SK-N-SH (cell line): ENCODE measurements around the gene HIF1AN. TPM values are rescaled to one million over a fixed set of nuclear protein-coding genes. Genes with fewer than 3 reads are reported as not detected.

ENCODE experiments used
- CTCF ChIA-PET: fragments of 300-600, 350-600 bp; formaldehyde crosslinking; extraction: SDS; loops from one replicate; lab custom pipeline; 2021; lab: Yijun Ruan, JAX
- POLR2A ChIA-PET: fragments of 350-600 bp; sonication (Branson Sonifier 250); formaldehyde crosslinking; extraction: SDS; loops from one replicate; lab custom pipeline; 2020; ENCODE audit warnings: antibody characterized with exemption, inconsistent platforms; lab: Yijun Ruan, JAX
- DNase-seq: peaks from one replicate; pipeline ENCODE4 v3.0.0; 2012
- H2AFZ ChIP-seq: fragments of 200-600 bp; sonication (generic); 2 replicates; pipeline ENCODE4 v1.8.1; 2016; ENCODE audit warnings: antibody characterized with exemption, mild to moderate bottlenecking, low read depth
- H3F3A ChIP-seq: fragments of 200-600 bp; sonication (generic); replicated peaks from 2 replicates; pipeline ENCODE3; 2016; ENCODE audit warnings: antibody characterized with exemption, mild to moderate bottlenecking; ENCODE audit not compliant: insufficient read depth
- H3K27ac ChIP-seq, 2 experiments: fragments of 200-500 bp in 1 of 2; fragments of 200-600 bp in 1 of 2; sonication (Bioruptor generic) in 1 of 2; sonication (generic), shearing (Covaris generic) in 1 of 2; 2 replicates each; pipeline versions ENCODE4 v1.5.1 to v1.6.1; 2014 to 2016; ENCODE audit warnings: low read depth in 2 of 2, inconsistent platforms in 1 of 2, low read length in 1 of 2, mild to moderate bottlenecking in 1 of 2, mixed read lengths in 1 of 2
- H3K27me3 ChIP-seq: fragments of 200-600 bp; sonication (generic), shearing (Covaris generic); 2 replicates; pipeline ENCODE4 v1.6.1; 2016; ENCODE audit warnings: mixed run types; ENCODE audit not compliant: insufficient read depth
- H3K36me3 ChIP-seq, 2 experiments: fragments of 200-500 bp in 1 of 2; fragments of 200-600 bp in 1 of 2; sonication (Bioruptor generic) in 1 of 2; sonication (generic) in 1 of 2; replicated peaks in 1 of 2; 2 replicates each; pipeline versions ENCODE3 to v1.5.1; 2014 to 2016; ENCODE audit warnings: low read length in 1 of 2, mild to moderate bottlenecking in 1 of 2; ENCODE audit not compliant: insufficient read depth in 2 of 2, control insufficient read depth in 1 of 2
- H3K4me1 ChIP-seq, 2 experiments: fragments of 200-500 bp in 1 of 2; fragments of 200-600 bp in 1 of 2; sonication (Bioruptor generic) in 1 of 2; sonication (generic), shearing (Covaris generic) in 1 of 2; 2 replicates each; pipeline versions ENCODE4 v1.5.1 to v1.6.1; 2014 to 2016; ENCODE audit warnings: low read depth in 1 of 2, low read length in 1 of 2, mixed run types in 1 of 2; ENCODE audit not compliant: insufficient read depth in 2 of 2, control insufficient read depth in 1 of 2
- H3K4me2 ChIP-seq: fragments of 200-600 bp; sonication (generic), shearing (Covaris generic); 2 replicates; pipeline ENCODE4 v1.6.1; 2017; ENCODE audit warnings: mixed run types
- H3K4me3 ChIP-seq, 2 experiments: fragments of 200-500 bp in 1 of 2; fragments of 200-600 bp in 1 of 2; sonication (Bioruptor generic) in 1 of 2; sonication (generic), shearing (Covaris generic) in 1 of 2; 2 replicates each; pipeline versions ENCODE4 v1.5.1 to v1.8.1; 2014 to 2016; ENCODE audit warnings: low read depth in 2 of 2, inconsistent platforms in 1 of 2, low read length in 1 of 2, mild to moderate bottlenecking in 1 of 2, mixed read lengths in 1 of 2, moderate library complexity in 1 of 2
- H3K79me2 ChIP-seq: fragments of 200-600 bp; sonication (generic); 2 replicates; pipeline ENCODE4 v1.8.1; 2017; ENCODE audit warnings: mild to moderate bottlenecking; ENCODE audit not compliant: insufficient read depth
- H3K9ac ChIP-seq: fragments of 200-600 bp; sonication (generic); 2 replicates; pipeline ENCODE4 v1.6.1; 2017; ENCODE audit warnings: mixed run types
- H3K9me2 ChIP-seq: fragments of 200-600 bp; sonication (generic); 2 replicates; pipeline ENCODE4 v1.6.1; 2017; ENCODE audit warnings: mixed run types
- H3K9me3 ChIP-seq: fragments of 200-600 bp; sonication (generic); 2 replicates; pipeline ENCODE4 v1.6.1; 2017; ENCODE audit warnings: mixed run types, mild to moderate bottlenecking, moderate library complexity
- H4K20me1 ChIP-seq: fragments of 200-600 bp; sonication (generic); 2 replicates; pipeline ENCODE4 v1.6.1; 2017; ENCODE audit warnings: mild to moderate bottlenecking, mixed run types; ENCODE audit not compliant: insufficient read depth
- EP300 ChIP-seq, 2 experiments: IDR thresholded peaks; 2 replicates each; pipeline versions ENCODE4 v1.4.0 to v1.6.1; 2012; ENCODE audit warnings: borderline replicate concordance in 1 of 2, low read depth in 1 of 2, low read length in 1 of 2
- FOXM1 ChIP-seq: IDR thresholded peaks from 2 replicates; pipeline ENCODE4 v1.4.0; 2012; ENCODE audit warnings: low read depth, mild to moderate bottlenecking
- IRF3 ChIP-seq: fragments of 150-350 bp; IDR thresholded peaks from 2 replicates; pipeline ENCODE4 v1.6.1; 2016; ENCODE audit warnings: mild to moderate bottlenecking, low read depth, low read length
- NRF1 ChIP-seq: IDR thresholded peaks from 2 replicates; pipeline ENCODE4 v1.6.1; 2012; ENCODE audit warnings: low read depth, mild to moderate bottlenecking, low read length
- POLR2AphosphoS5 ChIP-seq: IDR thresholded peaks from 2 replicates; pipeline ENCODE4 v1.6.1; 2012; ENCODE audit warnings: low read depth, low read length
- REST ChIP-seq: IDR thresholded peaks from 2 replicates; pipeline ENCODE4 v1.6.1; 2012; ENCODE audit warnings: mild to moderate bottlenecking, low read depth, low read length, moderate library complexity
- RFX5 ChIP-seq: IDR thresholded peaks from 2 replicates; pipeline ENCODE4 v1.6.1; 2012; ENCODE audit warnings: mild to moderate bottlenecking, improper control_type of control experiment, low read length
- RXRA ChIP-seq: IDR thresholded peaks from 2 replicates; pipeline ENCODE4 v1.4.0; 2012; ENCODE audit warnings: low read depth, mild to moderate bottlenecking, borderline replicate concordance
- SMC3 ChIP-seq: IDR thresholded peaks from 2 replicates; pipeline ENCODE4 v1.6.1; 2012; ENCODE audit warnings: low read depth, low read length, improper control_type of control experiment
- USF2 ChIP-seq: fragments of 150-350 bp; IDR thresholded peaks from 2 replicates; pipeline ENCODE4 v1.6.1; 2017; ENCODE audit warnings: antibody characterized with exemption, low read length, low read depth, borderline replicate concordance
- YY1 ChIP-seq: IDR thresholded peaks from 2 replicates; pipeline ENCODE4 v1.4.0; 2012; ENCODE audit warnings: low read depth, mild to moderate bottlenecking
- WGBS: methylation state at CpG from one replicate; pipeline ENCODE4 v1.1.6; 2017; ENCODE audit warnings: low lambda C conversion rate; 5-methylcytosine and 5-hydroxymethylcytosine counted together
- polyA plus RNA-seq, 3 experiments: library from polyadenylated mRNA; depleted of rRNA; stranded (reverse); fragments of >200 nt; gene quantifications; 2 replicates each; pipeline ENCODE4 v1.2.3, GENCODE V29; 2012

Gene HIF1AN
- polyA plus RNA-seq, 1 of the 3 experiments (the other 2 are of a cell fraction) = 8.1 TPM

- H3K9me3 ChIP-seq = no peaks in the 10 kb centered on the region
- H3K27ac ChIP-seq = no peak overlapping the region
- H2AFZ ChIP-seq = no peak overlapping the region
- POLR2A ChIA-PET = interaction anchor here (1.6 kb wide), 1 partner anchor 16 kb away, joined by 5 read pairs; the partner anchor contains the start of gene HIF1AN
- no peak overlapping the region for H3K4me2 ChIP-seq
- no peaks in the 10 kb centered on the region for H3K79me2 ChIP-seq
- 96% methylated on average over 5 of the region's 5 CpGs for WGBS
- H3K27me3 ChIP-seq = no peaks in the 10 kb centered on the region
- H3K4me1 ChIP-seq = peaks cover 0 to 8% of the 10 kb centered on the region in 2 experiments; a peak in 1 of 4 replicates
- peaks cover 17 to 74% of the 10 kb centered on the region in 2 experiments for H3K36me3 ChIP-seq
- DNase-seq = no peak
- no peaks in the 10 kb centered on the region for H4K20me1 ChIP-seq
- CTCF ChIA-PET = interaction anchor here (1.1 to 7.7 kb wide), 6 partner anchors 11 to 327 kb away, joined by 3 to 69 read pairs (median 11); partner anchors contain the start of gene HIF1AN
- TF ChIP-seq SMC3 (no peak), RXRA (no peak), FOXM1 (no peak), USF2 (no peak), RFX5 (no peak), POLR2AphosphoS5 (no peak), IRF3 (no peak), REST (no peak)
- TF ChIP-seq, all 33 proteins: peak for 0
- Histone ChIP-seq H3K9ac (no peak overlapping the region), H3K9me2 (no peaks in the 10 kb centered on the region), H3K4me3 (no peak overlapping the region), H3F3A (no peaks in the 10 kb centered on the region)
Measured at GRCh38 chr10:100551738-100552137, 16.0 kb downstream of the HIF1AN start.

GRCh38 chr10:100553929-100554328, 18.2 kb downstream of the HIF1AN start:
- no peaks in the 10 kb centered on the region for H3K9me2 ChIP-seq
- TF ChIP-seq EP300 (IDR thresholded peaks at IDR 0.05; ENCODE audit: borderline replicate concordance in 1 of 2, low read depth in 1 of 2, low read length in 1 of 2) (no peak), NRF1 (no peak), YY1 (no peak), SMC3 (no peak)

More at GRCh38 chr10:100553929-100554328, 18.2 kb downstream of the HIF1AN start:
- DNase-seq = no peak
- H3K4me2 ChIP-seq = no peak overlapping the region
- H3K27me3 ChIP-seq = no peaks in the 10 kb centered on the region
- 93% methylated on average over 3 of the region's 3 CpGs for WGBS
- CTCF ChIA-PET = interaction anchor here (1.4 to 7.7 kb wide), 3 partner anchors 8 to 325 kb away, joined by 3 to 69 read pairs (median 10); no protein-coding TSS in a partner anchor
- no peaks in the 10 kb centered on the region for H3K9me3 ChIP-seq
- peaks cover 3% of the 10 kb centered on the region for H3F3A ChIP-seq
- H3K79me2 ChIP-seq = no peaks in the 10 kb centered on the region
- peaks cover 0 to 8% of the 10 kb centered on the region in 2 experiments; a peak in 1 of 4 replicates for H3K4me1 ChIP-seq
- no peak overlapping the region for H3K27ac ChIP-seq
- POLR2A ChIA-PET = no interaction called here
- no peaks in the 10 kb centered on the region for H4K20me1 ChIP-seq
- H3K36me3 ChIP-seq = peaks cover 14 to 56% of the 10 kb centered on the region in 2 experiments
- no peak overlapping the region for H3K9ac ChIP-seq
- H2AFZ ChIP-seq = no peak overlapping the region
- no peak overlapping the region for H3K4me3 ChIP-seq
